ENCODE results near the gene LIMK1.

Gene LIMK1

DNA sequence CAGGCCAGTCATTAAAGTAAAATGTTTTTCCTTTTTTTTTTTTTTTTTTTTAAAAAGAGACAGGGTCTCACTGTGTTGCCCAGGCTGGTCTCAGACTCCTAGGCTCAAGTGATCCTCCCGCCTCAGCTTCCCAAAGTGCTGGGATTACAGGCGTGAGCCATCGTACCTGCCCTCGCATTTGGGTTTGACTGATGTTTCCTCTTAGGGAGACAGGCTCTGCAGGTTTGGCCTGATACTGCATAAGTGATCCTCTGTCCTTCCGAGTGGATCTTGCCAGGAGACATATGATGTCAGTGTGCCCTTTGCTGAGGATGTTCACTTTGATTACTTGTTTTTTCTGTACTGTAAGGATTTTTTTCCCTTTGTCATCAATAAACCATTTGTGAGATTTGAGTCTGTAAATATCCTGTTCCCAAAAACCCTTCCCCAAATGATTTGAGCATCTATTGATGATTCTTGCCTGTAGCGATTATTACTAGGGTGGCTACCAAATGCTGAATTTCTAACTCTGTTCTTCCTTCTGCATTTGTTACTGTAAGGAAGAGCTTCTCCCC is 19.7 kb downstream of the LIMK1 start:
- Histone ChIP-seq H3K4me1 (ENCODE audit: insufficient read depth, low read length) (no peaks in the 10 kb centered on the region), H3K27ac (ENCODE audit: low read length) (no peak overlapping the region), H3K4me3 (ENCODE audit: low read depth in 1 of 2, low read length in 2 of 2) (no peak overlapping the region), H3K27me3 (ENCODE audit: insufficient read depth, low read length, poor library complexity) (no peaks in the 10 kb centered on the region), H2AFZ (ENCODE audit: low read depth, low read length) (no peak overlapping the region), H3K36me3 (ENCODE audit: insufficient read depth, low read length) (peaks cover 27% of the 10 kb centered on the region), H3K9ac (ENCODE audit: low read depth, low read length) (no peak overlapping the region), H3K79me2 (ENCODE audit: insufficient read depth, low read length) (no peaks in the 10 kb centered on the region), H4K20me1 (ENCODE audit: insufficient read depth, low read length) (no peaks in the 10 kb centered on the region), H3K9me3 (ENCODE audit: insufficient read depth, low read length, severe bottlenecking) (no peaks in the 10 kb centered on the region), H3K4me2 (ENCODE audit: insufficient read depth, low read length) (no peak overlapping the region)
- TF ChIP-seq, protein P1, sequence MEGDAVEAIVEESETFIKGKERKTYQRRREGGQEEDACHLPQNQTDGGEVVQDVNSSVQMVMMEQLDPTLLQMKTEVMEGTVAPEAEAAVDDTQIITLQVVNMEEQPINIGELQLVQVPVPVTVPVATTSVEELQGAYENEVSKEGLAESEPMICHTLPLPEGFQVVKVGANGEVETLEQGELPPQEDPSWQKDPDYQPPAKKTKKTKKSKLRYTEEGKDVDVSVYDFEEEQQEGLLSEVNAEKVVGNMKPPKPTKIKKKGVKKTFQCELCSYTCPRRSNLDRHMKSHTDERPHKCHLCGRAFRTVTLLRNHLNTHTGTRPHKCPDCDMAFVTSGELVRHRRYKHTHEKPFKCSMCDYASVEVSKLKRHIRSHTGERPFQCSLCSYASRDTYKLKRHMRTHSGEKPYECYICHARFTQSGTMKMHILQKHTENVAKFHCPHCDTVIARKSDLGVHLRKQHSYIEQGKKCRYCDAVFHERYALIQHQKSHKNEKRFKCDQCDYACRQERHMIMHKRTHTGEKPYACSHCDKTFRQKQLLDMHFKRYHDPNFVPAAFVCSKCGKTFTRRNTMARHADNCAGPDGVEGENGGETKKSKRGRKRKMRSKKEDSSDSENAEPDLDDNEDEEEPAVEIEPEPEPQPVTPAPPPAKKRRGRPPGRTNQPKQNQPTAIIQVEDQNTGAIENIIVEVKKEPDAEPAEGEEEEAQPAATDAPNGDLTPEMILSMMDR (IDR thresholded peaks at IDR 0.05; ENCODE audit: borderline replicate concordance, extremely low read depth, low read length, poor library complexity, severe bottlenecking), result no peak
- no peak for TF ChIP-seq EZH2 (IDR thresholded peaks at IDR 0.05; ENCODE audit: borderline replicate concordance, low read depth, low read length, severe bottlenecking)
- DNase-seq (no peak), ATAC-seq (ENCODE audit: insufficient read depth, low read depth) (no peak)

DNA sequence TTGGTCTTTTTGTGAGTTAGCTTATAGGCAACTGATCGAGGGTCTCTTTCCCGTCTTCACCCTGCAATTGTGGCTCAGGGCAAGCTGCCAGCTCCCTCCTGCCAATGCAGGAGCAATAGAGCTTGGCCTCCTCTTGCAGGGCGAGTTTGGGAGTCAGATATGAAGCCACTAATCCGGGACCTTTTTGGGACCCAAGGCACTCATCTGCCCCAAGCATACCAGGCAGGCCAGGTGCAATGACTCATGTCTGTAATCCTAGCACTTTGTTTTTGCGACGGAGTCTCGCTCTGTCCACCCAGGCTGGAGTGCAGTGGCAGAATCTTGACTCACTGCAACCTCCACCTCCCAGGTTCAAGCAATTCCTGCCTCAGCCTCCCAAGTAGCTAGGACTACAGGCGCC is 21.1 kb downstream of the LIMK1 start:
- no peak for ATAC-seq (ENCODE audit: insufficient read depth, low read depth)
- Histone ChIP-seq H3K36me3 (ENCODE audit: insufficient read depth, low read length) (peaks cover 31% of the 10 kb centered on the region), H4K20me1 (ENCODE audit: insufficient read depth, low read length) (no peaks in the 10 kb centered on the region), H3K4me1 (ENCODE audit: insufficient read depth, low read length) (no peaks in the 10 kb centered on the region), H3K4me3 (ENCODE audit: low read depth in 1 of 2, low read length in 2 of 2) (no peak overlapping the region), H3K27ac (ENCODE audit: low read length) (no peak overlapping the region), H3K27me3 (ENCODE audit: insufficient read depth, low read length, poor library complexity) (no peaks in the 10 kb centered on the region), H3K9ac (ENCODE audit: low read depth, low read length) (no peak overlapping the region), H3K4me2 (ENCODE audit: insufficient read depth, low read length) (no peak overlapping the region), H2AFZ (ENCODE audit: low read depth, low read length) (no peak overlapping the region), H3K9me3 (ENCODE audit: insufficient read depth, low read length, severe bottlenecking) (no peaks in the 10 kb centered on the region), H3K79me2 (ENCODE audit: insufficient read depth, low read length) (no peaks in the 10 kb centered on the region)
- TF ChIP-seq EZH2 (IDR thresholded peaks at IDR 0.05; ENCODE audit: borderline replicate concordance, low read depth, low read length, severe bottlenecking), result no peak
- TF ChIP-seq, protein P1 (IDR thresholded peaks at IDR 0.05; ENCODE audit: borderline replicate concordance, extremely low read depth, low read length, poor library complexity, severe bottlenecking), result no peak
- DNase-seq, result no peak

DNA sequence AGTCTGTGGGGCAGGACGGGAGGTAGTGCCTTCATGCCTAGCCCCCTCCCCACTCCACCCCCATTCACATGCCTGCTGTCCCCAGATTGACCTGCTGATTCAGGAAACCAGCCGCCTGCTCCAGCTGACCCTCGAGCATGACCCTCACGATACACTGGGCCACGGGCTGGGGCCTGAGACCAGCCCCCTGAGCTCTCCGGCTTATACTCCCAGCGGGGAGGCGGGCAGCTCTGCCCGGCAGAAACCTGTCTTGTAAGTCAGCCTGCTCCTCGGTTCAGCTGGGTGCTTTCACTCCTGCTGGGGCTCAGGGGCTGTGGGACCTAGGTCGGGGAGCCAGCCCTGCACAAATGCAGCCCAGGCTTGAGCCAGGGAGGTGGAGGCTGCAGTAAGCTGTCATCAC is 22.4 kb downstream of the LIMK1 start:
- ATAC-seq (ENCODE audit: insufficient read depth, low read depth) (no peak), DNase-seq (no peak)
- peaks cover 35% of the 10 kb centered on the region for H3K36me3 ChIP-seq (ENCODE audit: insufficient read depth, low read length)
- TF ChIP-seq, protein P1 (IDR thresholded peaks at IDR 0.05; ENCODE audit: borderline replicate concordance, extremely low read depth, low read length, poor library complexity, severe bottlenecking), result no peak
- no peak for TF ChIP-seq EZH2 (IDR thresholded peaks at IDR 0.05; ENCODE audit: borderline replicate concordance, low read depth, low read length, severe bottlenecking)
- H3K9me3 ChIP-seq (ENCODE audit: insufficient read depth, low read length, severe bottlenecking), result no peaks in the 10 kb centered on the region
- no peaks in the 10 kb centered on the region for H3K4me1 ChIP-seq (ENCODE audit: insufficient read depth, low read length)
- no peak overlapping the region for H3K27ac ChIP-seq (ENCODE audit: low read length)
- H2AFZ ChIP-seq (ENCODE audit: low read depth, low read length), result no peak overlapping the region
- H3K4me3 ChIP-seq (ENCODE audit: low read depth in 1 of 2, low read length in 2 of 2), result no peak overlapping the region
- H3K4me2 ChIP-seq (ENCODE audit: insufficient read depth, low read length), result no peak overlapping the region
- no peak overlapping the region for H3K9ac ChIP-seq (ENCODE audit: low read depth, low read length)
- H4K20me1 ChIP-seq (ENCODE audit: insufficient read depth, low read length), result no peaks in the 10 kb centered on the region
- H3K27me3 ChIP-seq (ENCODE audit: insufficient read depth, low read length, poor library complexity), result no peaks in the 10 kb centered on the region
- no peaks in the 10 kb centered on the region for H3K79me2 ChIP-seq (ENCODE audit: insufficient read depth, low read length)

DNA sequence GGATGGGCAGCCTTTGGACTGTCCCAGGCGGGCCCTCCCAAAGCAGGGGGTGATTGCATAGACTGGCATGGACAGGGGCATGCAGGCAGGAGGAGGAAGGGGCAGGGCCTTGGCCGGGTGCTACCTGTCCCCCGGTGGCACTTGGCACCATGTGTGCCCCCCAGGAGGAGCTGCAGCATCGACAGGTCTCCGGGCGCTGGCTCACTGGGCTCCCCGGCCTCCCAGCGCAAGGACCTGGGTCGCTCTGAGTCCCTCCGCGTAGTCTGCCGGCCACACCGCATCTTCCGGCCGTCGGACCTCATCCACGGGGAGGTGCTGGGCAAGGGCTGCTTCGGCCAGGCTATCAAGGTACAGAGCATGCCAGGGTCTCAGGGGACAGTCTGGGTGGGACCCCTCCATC is 23.2 kb downstream of the LIMK1 start:
- H3K4me3 ChIP-seq (ENCODE audit: low read depth in 1 of 2, low read length in 2 of 2), result no peak overlapping the region
- H3K36me3 ChIP-seq (ENCODE audit: insufficient read depth, low read length), result peaks cover 40% of the 10 kb centered on the region
- H3K27ac ChIP-seq (ENCODE audit: low read length), result no peak overlapping the region
- H3K79me2 ChIP-seq (ENCODE audit: insufficient read depth, low read length), result no peaks in the 10 kb centered on the region
- H3K27me3 ChIP-seq (ENCODE audit: insufficient read depth, low read length, poor library complexity), result no peaks in the 10 kb centered on the region
- DNase-seq (no peak), ATAC-seq (ENCODE audit: insufficient read depth, low read depth) (no peak)
- no peaks in the 10 kb centered on the region for H3K9me3 ChIP-seq (ENCODE audit: insufficient read depth, low read length, severe bottlenecking)
- no peak overlapping the region for H3K9ac ChIP-seq (ENCODE audit: low read depth, low read length)
- no peak overlapping the region for H3K4me2 ChIP-seq (ENCODE audit: insufficient read depth, low read length)
- H3K4me1 ChIP-seq (ENCODE audit: insufficient read depth, low read length), result no peaks in the 10 kb centered on the region
- no peak overlapping the region for H2AFZ ChIP-seq (ENCODE audit: low read depth, low read length)
- TF ChIP-seq, protein P1 (IDR thresholded peaks at IDR 0.05; ENCODE audit: borderline replicate concordance, extremely low read depth, low read length, poor library complexity, severe bottlenecking), result no peak
- TF ChIP-seq EZH2 (IDR thresholded peaks at IDR 0.05; ENCODE audit: borderline replicate concordance, low read depth, low read length, severe bottlenecking), result no peak
- no peaks in the 10 kb centered on the region for H4K20me1 ChIP-seq (ENCODE audit: insufficient read depth, low read length)

All from DND-41 (cell line).